ENCODE results near the gene XYLT1.
A peak's percentile ranks its signal among the peaks of the same experiment; 100 is the strongest.

Gene XYLT1

DNA sequence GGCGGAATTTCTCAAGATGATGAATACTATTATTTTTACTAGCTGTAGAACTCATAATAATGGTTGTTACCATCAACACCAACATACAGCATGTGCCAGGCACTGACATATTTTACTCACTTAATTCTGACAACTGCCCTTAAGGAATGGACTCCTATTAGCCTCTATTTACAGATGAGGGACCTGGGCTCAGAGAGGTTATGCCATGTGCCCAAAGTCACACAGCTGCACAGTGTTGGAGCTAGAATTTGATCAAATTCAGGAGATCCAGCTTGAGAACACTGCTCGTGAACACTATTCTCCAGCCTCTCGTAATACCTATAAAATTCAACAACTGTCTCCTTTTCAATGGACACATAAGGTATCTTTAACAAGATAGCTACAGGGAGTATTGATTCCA lies 97.2 kb downstream of the XYLT1 start:
- FAIRE-seq (no peak), DNase-seq (ENCODE audit: insufficient read length, low spot score) (no peak)
- TF ChIP-seq SPI1 (IDR thresholded peaks at IDR 0.05; ENCODE audit: low read depth, low read length) (no peak), POU2F2 (IDR thresholded peaks at IDR 0.05; ENCODE audit: low read depth, low read length) (no peak), PAX5 (IDR thresholded peaks at IDR 0.05; ENCODE audit: insufficient read depth, low read length, severe bottlenecking) (no peak), POLR2AphosphoS5 (IDR thresholded peaks at IDR 0.05; ENCODE audit: low read depth, low read length) (no peak), TAF1 (IDR thresholded peaks at IDR 0.05; ENCODE audit: low read depth, low read length) (no peak), POLR2A (IDR thresholded peaks at IDR 0.05; ENCODE audit: low read depth, low read length) (no peak)

DNA sequence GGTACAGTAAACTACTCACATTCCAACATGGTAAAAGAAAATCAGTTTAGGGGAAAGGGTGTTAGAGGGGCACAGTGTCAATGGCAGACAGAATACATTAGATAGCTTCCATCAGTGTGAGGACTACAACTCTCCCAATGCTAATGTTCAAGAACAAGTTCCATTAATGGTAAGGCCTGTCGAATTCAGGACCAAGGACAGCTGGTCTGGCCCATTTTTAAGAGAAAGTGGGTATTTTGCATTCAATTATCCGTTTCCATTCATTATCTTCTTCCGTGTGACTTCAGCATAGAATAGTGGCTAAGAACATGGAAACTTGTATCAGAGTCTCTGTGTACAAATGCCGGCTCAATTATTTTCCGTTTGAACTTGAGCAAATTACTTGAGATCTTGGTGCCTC lies 98.4 kb downstream of the XYLT1 start:
- no peak for TF ChIP-seq TAF1 (IDR thresholded peaks at IDR 0.05; ENCODE audit: low read depth, low read length)
- TF ChIP-seq PAX5 (IDR thresholded peaks at IDR 0.05; ENCODE audit: insufficient read depth, low read length, severe bottlenecking): no peak
- no peak for TF ChIP-seq POLR2A (IDR thresholded peaks at IDR 0.05; ENCODE audit: low read depth, low read length)
- TF ChIP-seq POU2F2 (IDR thresholded peaks at IDR 0.05; ENCODE audit: low read depth, low read length): no peak
- no peak for TF ChIP-seq POLR2AphosphoS5 (IDR thresholded peaks at IDR 0.05; ENCODE audit: low read depth, low read length)
- TF ChIP-seq SPI1 (IDR thresholded peaks at IDR 0.05; ENCODE audit: low read depth, low read length): no peak
- FAIRE-seq (no peak), DNase-seq (ENCODE audit: insufficient read length, low spot score) (no peak)

DNA sequence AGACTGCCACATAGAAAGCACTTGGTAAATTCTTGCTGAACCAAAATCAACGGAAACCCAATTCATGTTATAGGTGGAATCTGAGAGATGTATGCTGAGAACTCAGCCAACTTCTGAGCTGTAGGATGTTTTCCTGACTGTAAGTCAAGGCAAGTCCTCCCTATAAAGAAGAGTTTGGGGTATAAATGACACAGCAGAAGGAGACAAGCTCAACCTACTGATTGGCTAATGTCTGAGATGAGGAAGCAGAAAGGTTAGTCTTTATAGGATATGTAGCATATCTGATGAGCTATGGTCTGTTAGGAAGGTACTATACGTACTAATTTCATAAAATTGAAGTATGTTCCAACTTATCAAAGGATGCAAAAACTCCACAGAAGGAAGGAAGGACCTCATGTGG lies 99.5 kb downstream of the XYLT1 start:
- TF ChIP-seq POLR2A (IDR thresholded peaks at IDR 0.05; ENCODE audit: low read depth, low read length): no peak
- TF ChIP-seq POU2F2 (IDR thresholded peaks at IDR 0.05; ENCODE audit: low read depth, low read length): no peak
- DNase-seq (ENCODE audit: insufficient read length, low spot score) (no peak), FAIRE-seq (no peak)

DNA sequence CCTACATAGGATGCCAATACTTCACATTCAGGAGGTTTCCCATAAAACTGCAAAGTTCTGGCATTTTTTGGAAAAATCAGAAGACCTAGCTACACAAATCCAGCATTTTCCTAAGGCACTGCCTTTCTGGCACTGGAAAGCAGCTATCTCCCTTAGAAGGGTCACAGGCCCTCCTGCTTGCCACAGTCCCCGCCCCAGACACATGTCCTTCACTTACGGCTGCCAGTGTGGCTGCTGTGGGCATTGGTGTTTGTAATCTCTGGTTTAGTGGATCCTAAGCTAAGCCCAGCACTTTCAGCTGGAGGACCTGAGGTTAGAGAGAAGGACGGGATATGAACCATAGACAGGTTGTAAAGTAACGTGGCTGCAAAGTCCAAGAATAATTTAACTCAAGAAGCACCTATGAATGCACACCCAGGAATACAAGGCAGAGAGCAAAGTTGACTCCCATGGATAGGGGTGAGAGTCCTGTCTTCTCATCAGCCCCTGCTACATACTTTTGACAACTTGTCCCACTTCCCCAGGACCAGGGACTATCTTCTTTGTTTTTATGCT lies 100.0 kb downstream of the XYLT1 start:
- DNase-seq (ENCODE audit: insufficient read length, low spot score) (no peak), FAIRE-seq (no peak)
- TF ChIP-seq PAX5 (IDR thresholded peaks at IDR 0.05; ENCODE audit: insufficient read depth, low read length, severe bottlenecking) (no peak), SPI1 (IDR thresholded peaks at IDR 0.05; ENCODE audit: low read depth, low read length) (no peak), TAF1 (IDR thresholded peaks at IDR 0.05; ENCODE audit: low read depth, low read length) (no peak), POLR2A (IDR thresholded peaks at IDR 0.05; ENCODE audit: low read depth, low read length) (no peak), POLR2AphosphoS5 (IDR thresholded peaks at IDR 0.05; ENCODE audit: low read depth, low read length) (no peak), POU2F2 (IDR thresholded peaks at IDR 0.05; ENCODE audit: low read depth, low read length) (no peak)

- FAIRE-seq (peak; percentile 48), DNase-seq (ENCODE audit: insufficient read length, low spot score) (no peak)
- no peak for TF ChIP-seq SPI1 (IDR thresholded peaks at IDR 0.05; ENCODE audit: low read depth, low read length)
- no peak for TF ChIP-seq POLR2AphosphoS5 (IDR thresholded peaks at IDR 0.05; ENCODE audit: low read depth, low read length)
- no peak for TF ChIP-seq PAX5 (IDR thresholded peaks at IDR 0.05; ENCODE audit: insufficient read depth, low read length, severe bottlenecking)
- no peak for TF ChIP-seq POU2F2 (IDR thresholded peaks at IDR 0.05; ENCODE audit: low read depth, low read length)
- no peak for TF ChIP-seq POLR2A (IDR thresholded peaks at IDR 0.05; ENCODE audit: low read depth, low read length)
- no peak for TF ChIP-seq TAF1 (IDR thresholded peaks at IDR 0.05; ENCODE audit: low read depth, low read length)
Measured at GRCh38 chr16:17370223-17370707, 100.5 kb downstream of the XYLT1 start.

DNA sequence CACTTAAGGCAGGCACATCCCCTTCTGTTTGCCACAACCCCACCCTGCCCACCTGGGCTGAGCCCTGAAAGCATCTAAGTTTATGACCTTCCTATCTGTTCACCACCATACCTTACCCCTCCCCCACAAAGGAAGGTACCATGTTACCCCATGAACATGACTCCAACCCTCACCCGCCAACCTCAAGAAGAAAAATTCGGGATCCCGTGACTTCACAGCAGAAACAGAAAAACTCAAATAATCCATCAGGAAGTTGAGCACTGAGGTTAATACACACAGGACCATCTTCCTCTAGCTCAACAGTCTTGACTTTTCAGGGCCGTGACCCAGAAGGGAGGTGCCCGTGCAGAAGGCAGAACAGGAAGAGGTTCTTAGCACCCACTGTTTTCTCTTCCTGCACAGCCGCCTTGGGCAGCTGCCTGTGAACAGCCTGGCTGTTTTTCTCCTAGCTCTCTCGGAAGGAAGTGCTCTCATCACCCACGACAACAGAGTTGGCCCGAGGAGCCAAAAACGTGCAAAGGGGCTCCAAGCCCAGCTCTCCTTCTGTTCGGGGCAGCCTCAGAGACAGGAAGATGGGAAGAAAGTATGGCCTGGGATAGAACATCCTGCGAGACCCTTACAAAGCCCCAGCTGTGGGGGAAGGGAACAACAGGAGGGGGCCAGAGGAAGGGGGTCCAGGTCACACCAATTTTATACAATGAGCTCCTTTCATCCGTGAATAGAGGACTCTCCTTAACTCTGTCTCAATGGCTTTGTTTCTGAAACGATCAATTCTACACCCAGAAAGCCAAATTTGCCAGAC lies 101.1 kb downstream of the XYLT1 start:
- DNase-seq (ENCODE audit: insufficient read length, low spot score) (no peak), FAIRE-seq (peak; percentile 80)
- TF ChIP-seq TAF1 (IDR thresholded peaks at IDR 0.05; ENCODE audit: low read depth, low read length) (no peak), POLR2AphosphoS5 (IDR thresholded peaks at IDR 0.05; ENCODE audit: low read depth, low read length) (peak; percentile 53; the same call in 1 of the 2 replicates), SPI1 (IDR thresholded peaks at IDR 0.05; ENCODE audit: low read depth, low read length) (peak; percentile 73), PAX5 (IDR thresholded peaks at IDR 0.05; ENCODE audit: insufficient read depth, low read length, severe bottlenecking) (no peak), POLR2A (IDR thresholded peaks at IDR 0.05; ENCODE audit: low read depth, low read length) (0 out of 2 replicates have a peak, but pooled peaks have one; percentile 36), POU2F2 (IDR thresholded peaks at IDR 0.05; ENCODE audit: low read depth, low read length) (no peak)

GRCh38 chr16:17368951-17369350 lies 101.8 kb downstream of the XYLT1 start:
- DNase-seq (ENCODE audit: insufficient read length, low spot score) (no peak), FAIRE-seq (no peak)

GRCh38 chr16:17368446-17368845 lies 102.3 kb downstream of the XYLT1 start:
- FAIRE-seq (no peak), DNase-seq (ENCODE audit: insufficient read length, low spot score) (no peak)
- TF ChIP-seq POU2F2 (IDR thresholded peaks at IDR 0.05; ENCODE audit: low read depth, low read length): no peak
- no peak for TF ChIP-seq PAX5 (IDR thresholded peaks at IDR 0.05; ENCODE audit: insufficient read depth, low read length, severe bottlenecking)
- TF ChIP-seq POLR2A (IDR thresholded peaks at IDR 0.05; ENCODE audit: low read depth, low read length): no peak
- TF ChIP-seq TAF1 (IDR thresholded peaks at IDR 0.05; ENCODE audit: low read depth, low read length): no peak
- TF ChIP-seq SPI1 (IDR thresholded peaks at IDR 0.05; ENCODE audit: low read depth, low read length): no peak
- no peak for TF ChIP-seq POLR2AphosphoS5 (IDR thresholded peaks at IDR 0.05; ENCODE audit: low read depth, low read length)

More at GRCh38 chr16:17368951-17369350, 101.8 kb downstream of the XYLT1 start:
- no peak for TF ChIP-seq SPI1 (IDR thresholded peaks at IDR 0.05; ENCODE audit: low read depth, low read length)
- TF ChIP-seq TAF1 (IDR thresholded peaks at IDR 0.05; ENCODE audit: low read depth, low read length): no peak
- TF ChIP-seq POLR2AphosphoS5 (IDR thresholded peaks at IDR 0.05; ENCODE audit: low read depth, low read length): no peak
- no peak for TF ChIP-seq POU2F2 (IDR thresholded peaks at IDR 0.05; ENCODE audit: low read depth, low read length)

GRCh38 chr16:17367923-17368322 lies 102.8 kb downstream of the XYLT1 start:
- FAIRE-seq (no peak), DNase-seq (ENCODE audit: insufficient read length, low spot score) (no peak)
- TF ChIP-seq POU2F2 (IDR thresholded peaks at IDR 0.05; ENCODE audit: low read depth, low read length): no peak
- TF ChIP-seq POLR2AphosphoS5 (IDR thresholded peaks at IDR 0.05; ENCODE audit: low read depth, low read length): no peak
- TF ChIP-seq PAX5 (IDR thresholded peaks at IDR 0.05; ENCODE audit: insufficient read depth, low read length, severe bottlenecking): no peak
- TF ChIP-seq POLR2A (IDR thresholded peaks at IDR 0.05; ENCODE audit: low read depth, low read length): no peak
- TF ChIP-seq SPI1 (IDR thresholded peaks at IDR 0.05; ENCODE audit: low read depth, low read length): no peak
